H1 (cell line): ENCODE data around the gene WDR6. TPM values are rescaled to one million over a fixed set of nuclear protein-coding genes. Genes with fewer than 3 reads are reported as not detected.

ENCODE experiments used
- CTCF ChIA-PET: fragments of 300-600 bp; sonication (Branson Sonifier 250); formaldehyde crosslinking; loops from one replicate; lab custom pipeline; 2021; ENCODE audit not compliant: partially characterized antibody; lab: Charles Lee
- POLR2A ChIA-PET: fragments of 300-600 bp; sonication (Branson Sonifier 250); formaldehyde crosslinking; loops from one replicate; lab custom pipeline; 2021; ENCODE audit warnings: inconsistent platforms; ENCODE audit not compliant: partially characterized antibody; lab: Charles Lee
- DNase-seq, 2 experiments: peaks; one replicate each; pipeline versions ENCODE4 v3.0.0 to v3.0.0-alpha.2; 2010 to 2022; ENCODE audit warnings: low spot score in 2 of 2, low read depth in 1 of 2, mixed read lengths in 1 of 2
- FAIRE-seq: peaks from 2 replicates; lab custom pipeline; 2011; peaks lifted over from hg19 to GRCh38; lab: Jason Lieb, UNC
- H2AFZ ChIP-seq: 2 replicates; pipeline ENCODE4 v1.8.1; 2012; ENCODE audit warnings: low read length, inconsistent platforms
- H2AK5ac ChIP-seq: 2 replicates; pipeline ENCODE4 v1.6.1; 2013; ENCODE audit warnings: low read depth, low read length
- H2BK120ac ChIP-seq: replicated peaks from 2 replicates; pipeline ENCODE3; 2013; ENCODE audit warnings: low read depth, low read length, inconsistent platforms
- H2BK12ac ChIP-seq: 2 replicates; pipeline ENCODE4 v1.6.1; 2013; ENCODE audit warnings: low read depth, low read length
- H2BK15ac ChIP-seq: 2 replicates; pipeline ENCODE4 v1.6.1; 2013; ENCODE audit warnings: low read length
- H2BK20ac ChIP-seq: 2 replicates; pipeline ENCODE4 v1.6.1; 2013; ENCODE audit warnings: low read length
- H2BK5ac ChIP-seq: 2 replicates; pipeline ENCODE4 v1.6.1; 2013; ENCODE audit warnings: low read depth, low read length
- H3K14ac ChIP-seq: 2 replicates; pipeline ENCODE4 v1.6.1; 2013; ENCODE audit warnings: inconsistent platforms; ENCODE audit not compliant: insufficient read length
- H3K18ac ChIP-seq: 2 replicates; pipeline ENCODE4 v1.6.1; 2013; ENCODE audit warnings: low read length; ENCODE audit errors: extremely low read depth
- H3K23ac ChIP-seq: 2 replicates; pipeline ENCODE4 v1.6.1; 2013; ENCODE audit warnings: inconsistent platforms; ENCODE audit not compliant: insufficient read length
- H3K23me2 ChIP-seq: 2 replicates; pipeline ENCODE4 v1.6.1; 2013; ENCODE audit warnings: low read depth, low read length
- H3K27ac ChIP-seq: 2 replicates; pipeline ENCODE4 v1.6.1; 2011; ENCODE audit warnings: low read depth, low read length, inconsistent platforms
- H3K27me3 ChIP-seq, 4 experiments: replicated peaks in 1 of 4; 1 replicate in 1 of 4; 2 replicates in 3 of 4; pipeline versions ENCODE4 v1.6.1 to v1.8.1; 2011 to 2013; ENCODE audit warnings: low read length in 3 of 4, mild to moderate bottlenecking in 3 of 4, inconsistent platforms in 2 of 4, mixed read lengths in 2 of 4, moderate library complexity in 1 of 4; ENCODE audit not compliant: control insufficient read depth in 3 of 4, insufficient read depth in 3 of 4; ENCODE audit errors: extremely low read depth in 1 of 4
- H3K36me3 ChIP-seq, 4 experiments: 2 replicates each; pipeline versions ENCODE4 v1.6.1 to v1.8.1; 2011 to 2013; ENCODE audit warnings: mild to moderate bottlenecking in 4 of 4, low read length in 3 of 4, moderate library complexity in 2 of 4, control low read depth in 1 of 4, inconsistent platforms in 1 of 4; ENCODE audit not compliant: insufficient read depth in 4 of 4, control insufficient read depth in 2 of 4
- H3K4ac ChIP-seq: replicated peaks from 2 replicates; pipeline ENCODE3; 2013; ENCODE audit warnings: low read length, low read depth, mixed read lengths, inconsistent platforms; ENCODE audit not compliant: insufficient read length
- H3K4me1 ChIP-seq, 4 experiments: replicated peaks in 1 of 4; 1 replicate in 1 of 4; 2 replicates in 3 of 4; pipeline versions ENCODE4 v1.6.1 to v1.8.1; 2011 to 2013; ENCODE audit warnings: low read length in 3 of 4, inconsistent platforms in 2 of 4, mixed read lengths in 1 of 4; ENCODE audit not compliant: insufficient read depth in 4 of 4, control insufficient read depth in 3 of 4
- H3K4me2 ChIP-seq, 2 experiments: 2 replicates each; pipeline versions ENCODE4 v1.6.1 to v1.8.1; 2011 to 2013; ENCODE audit warnings: low read depth in 2 of 2, low read length in 2 of 2, control low read depth in 1 of 2, inconsistent platforms in 1 of 2, mild to moderate bottlenecking in 1 of 2; ENCODE audit not compliant: insufficient read depth in 1 of 2
- H3K4me3 ChIP-seq, 4 experiments: fragments of 200-600, 300-600 bp in 1 of 4; sonication (generic), shearing (Covaris generic), sonication (Bioruptor Twin) in 1 of 4; 2 replicates each; pipeline versions ENCODE4 v1.5.1 to v1.8.1; 2011 to 2016; ENCODE audit warnings: low read length in 4 of 4, low read depth in 3 of 4, control low read depth in 2 of 4, inconsistent platforms in 2 of 4, mild to moderate bottlenecking in 2 of 4, mixed read lengths in 1 of 4, moderate library complexity in 1 of 4; ENCODE audit not compliant: insufficient read depth in 2 of 4; ENCODE audit errors: extremely low read depth in 1 of 4
- H3K56ac ChIP-seq: replicated peaks from 2 replicates; pipeline ENCODE3; 2013; ENCODE audit warnings: low read depth, mild to moderate bottlenecking, mixed read lengths, low read length, inconsistent platforms; ENCODE audit not compliant: insufficient read length
- H3K79me1 ChIP-seq: 2 replicates; pipeline ENCODE4 v1.6.1; 2013; ENCODE audit warnings: low read depth, low read length, control low read depth
- H3K79me2 ChIP-seq, 2 experiments: 2 replicates each; pipeline versions ENCODE4 v1.6.1 to v1.8.1; 2012 to 2013; ENCODE audit warnings: low read length in 2 of 2, mild to moderate bottlenecking in 2 of 2, inconsistent platforms in 1 of 2; ENCODE audit not compliant: insufficient read depth in 2 of 2, control insufficient read depth in 1 of 2
- H3K9ac ChIP-seq, 4 experiments: replicated peaks in 1 of 4; 1 replicate in 1 of 4; 2 replicates in 3 of 4; pipeline versions ENCODE4 v1.6.1 to v1.8.1; 2011 to 2013; ENCODE audit warnings: low read depth in 3 of 4, low read length in 3 of 4, control low read depth in 2 of 4, mild to moderate bottlenecking in 2 of 4, moderate library complexity in 2 of 4, inconsistent platforms in 1 of 4; ENCODE audit errors: extremely low read depth in 1 of 4
- H3K9me3 ChIP-seq, 2 experiments: 2 replicates each; pipeline versions ENCODE4 v1.6.1 to v1.8.1; 2012 to 2013; ENCODE audit warnings: mild to moderate bottlenecking in 2 of 2, moderate library complexity in 2 of 2, control low read depth in 1 of 2, inconsistent platforms in 1 of 2, low read depth in 1 of 2, low read length in 1 of 2, mixed read lengths in 1 of 2; ENCODE audit not compliant: insufficient read depth in 2 of 2
- H4K20me1 ChIP-seq, 2 experiments: replicated peaks in 1 of 2; 2 replicates each; pipeline versions ENCODE3 to v1.8.1; 2011 to 2013; ENCODE audit warnings: inconsistent platforms in 2 of 2, low read length in 2 of 2, mild to moderate bottlenecking in 1 of 2; ENCODE audit not compliant: insufficient read depth in 2 of 2, control insufficient read depth in 1 of 2
- H4K5ac ChIP-seq: 2 replicates; pipeline ENCODE4 v1.6.1; 2013; ENCODE audit warnings: low read length, low read depth, mixed read lengths, inconsistent platforms; ENCODE audit not compliant: insufficient read length
- H4K8ac ChIP-seq: 2 replicates; pipeline ENCODE4 v1.8.0; 2013; ENCODE audit warnings: mild to moderate bottlenecking, moderate library complexity, low read length, inconsistent platforms; ENCODE audit not compliant: insufficient read depth; ENCODE audit errors: extremely low read depth
- H4K91ac ChIP-seq: replicated peaks from 2 replicates; pipeline ENCODE3; 2013; ENCODE audit warnings: low read length, mixed read lengths, inconsistent platforms; ENCODE audit not compliant: insufficient read length
- ATF2 ChIP-seq: IDR thresholded peaks from 2 replicates; pipeline ENCODE4 v1.6.1; 2012; ENCODE audit warnings: low read length, inconsistent platforms
- BRCA1 ChIP-seq: IDR thresholded peaks from 2 replicates; pipeline ENCODE4 v1.6.1; 2012; ENCODE audit warnings: low read depth, low read length, improper control_type of control experiment
- CTCF ChIP-seq, 3 experiments: IDR thresholded peaks; 1 replicate in 2 of 3; 2 replicates in 1 of 3; pipeline versions ENCODE4 v1.5.1 to v1.6.1; 2011; ENCODE audit warnings: low read length in 3 of 3, mild to moderate bottlenecking in 3 of 3, inconsistent platforms in 2 of 3, low read depth in 1 of 3, moderate library complexity in 1 of 3; ENCODE audit not compliant: insufficient read depth in 1 of 3; ENCODE audit errors: control extremely low read depth in 1 of 3
- EZH2 ChIP-seq: fragments of 200-600 bp; sonication (generic); IDR thresholded peaks from 2 replicates; pipeline ENCODE4 v1.7.1; 2012; ENCODE audit warnings: low read depth, mild to moderate bottlenecking, moderate library complexity, low read length, inconsistent platforms; ENCODE audit not compliant: severe bottlenecking
- SP4 ChIP-seq: IDR thresholded peaks from 2 replicates; pipeline ENCODE4 v1.6.1; 2012; ENCODE audit warnings: low read length, inconsistent platforms
- USF2 ChIP-seq: IDR thresholded peaks from 2 replicates; pipeline ENCODE4 v1.6.1; 2011; ENCODE audit warnings: low read length, improper control_type of control experiment
- ZNF274 ChIP-seq: IDR thresholded peaks from 2 replicates; pipeline ENCODE4 v1.7.0; 2012; ENCODE audit warnings: low read length, borderline replicate concordance; ENCODE audit errors: extremely low read depth
- WGBS, 2 experiments: shearing (Covaris generic) in 1 of 2; methylation state at CpG; one replicate each; pipeline versions ENCODE4 v1.1.6 to v1.1.7; 2013 to 2015; ENCODE audit warnings: low lambda C conversion rate in 2 of 2, mixed read lengths in 2 of 2, inconsistent platforms in 1 of 2, low coverage in 1 of 2, missing lambda C conversion rate in 1 of 2; ENCODE audit not compliant: insufficient replicate concordance in 2 of 2, insufficient coverage in 1 of 2, insufficient read length in 1 of 2; ENCODE audit errors: extremely low coverage in 1 of 2, missing lambda C conversion rate in 1 of 2; 5-methylcytosine and 5-hydroxymethylcytosine counted together
- polyA plus RNA-seq, 7 experiments: library from polyadenylated mRNA; depleted of rRNA in 3 of 7; stranded (reverse) in 5 of 7; unstranded in 2 of 7; fragments of >200 nt in 5 of 7; fragments of 200-250 nt in 2 of 7; gene quantifications; 1 replicate in 5 of 7; 2 replicates in 1 of 7; 4 replicates in 1 of 7; pipeline versions ENCODE4 v1.2.1 to v1.2.3, GENCODE V29; 2011 to 2013; ENCODE audit warnings: missing spikeins in 2 of 7, mixed read lengths in 2 of 7
- total RNA-seq: library from RNA; stranded (reverse); fragmentation: NEBNext Ultra II Directional; extraction: Animal tissue kit (Norgen Biotek cat#: 25700); gene quantifications from 2 replicates; pipeline ENCODE4 v1.2.1, GENCODE V29; 2021

The WDR6 gene
- total and polyA plus RNA-seq, 2 of the 8 experiments (the other 6 are each of a cell fraction or from before 2014, with no cell fraction given): 180 to 257 TPM

GRCh38 chr3:49001155-49001554 lies 6.0 kb upstream of the WDR6 start:
- Histone ChIP-seq H4K91ac (no peak overlapping the region), H2BK20ac (no peak overlapping the region), H2BK5ac (peak overlapping the region; percentile 13; the same call in 1 of the 2 replicates), H3K79me1 (peaks cover 3% of the 10 kb centered on the region; the same call in 1 of the 2 replicates), H4K5ac (no peak overlapping the region), H3K9me3 (no peaks in the 10 kb centered on the region), H2AK5ac (no peak overlapping the region), H3K36me3 (no peaks in the 10 kb centered on the region; a peak in 1 of 8 replicates), H3K4ac (no peak overlapping the region), H3K14ac (no peak overlapping the region), H4K20me1 (peaks cover 0 to 4% of the 10 kb centered on the region in 2 experiments), H4K8ac (no peak overlapping the region), H3K27me3 (no peaks in the 10 kb centered on the region), H3K56ac (no peak overlapping the region), H3K9ac (no peak overlapping the region), H3K23ac (no peak overlapping the region), H3K27ac (no peak overlapping the region), H3K18ac (no peak overlapping the region; the same call in 1 of the 2 replicates), H2BK15ac (no peak overlapping the region; the same call in 1 of the 2 replicates), H3K4me1 (peaks cover 0 to 17% (median 7%) of the 10 kb centered on the region in 4 experiments; a peak in 5 of 7 replicates), H3K4me2 (no peak overlapping the region), H3K23me2 (no peaks in the 10 kb centered on the region), H3K4me3 (no peak overlapping the region), H2BK12ac (no peak overlapping the region), H3K79me2 (no peaks in the 10 kb centered on the region; a peak in 1 of 4 replicates), H2BK120ac (no peak overlapping the region), H2AFZ (no peak overlapping the region)
- FAIRE-seq (no peak), DNase-seq (no peak)
- 87% methylated on average over 6 of the region's 6 CpGs; no CpG with 5 or more reads in 1 of the 2 experiments for WGBS, 2 experiments
- TF ChIP-seq SP4 (no peak), CTCF (IDR thresholded peaks at IDR 0.05; ENCODE audit: control extremely low read depth in 1 of 3, insufficient read depth in 1 of 3, low read depth in 1 of 3, low read length in 3 of 3) (peak in 1 of 3 experiments; percentile 16; a peak in 1 of 4 replicates), BRCA1 (no peak), ZNF274 (no peak), EZH2 (no peak), ATF2 (no peak), USF2 (no peak)
- ChIA-PET CTCF (interaction anchor here (5.1 to 7.3 kb wide), 2 partner anchors 12 to 14 kb away, joined by 42 read pairs; partner anchors contain the start of gene P4HTM), POLR2A (interaction anchor here (33.9 to 38.8 kb wide), 2 partner anchors 1 to 12 kb away, joined by 1518 read pairs; partner anchors contain the start of genes DALRD3, IMPDH2, NDUFAF3 and P4HTM)
